ENCODE measurements around the gene LHPP.

The LHPP gene

GRCh38 chr10:124569623-124570470 is 108.2 kb downstream of the LHPP start:
- Mint-ChIP-seq H3K4me1 (peaks cover 17% of the 10 kb centered on the region), H3K36me3 (ENCODE audit: low read depth) (peaks cover 5% of the 10 kb centered on the region), H3K27ac (no peak overlapping the region), H3K4me3 (no peak overlapping the region), H3K27me3 (ENCODE audit: low read depth) (no peaks in the 10 kb centered on the region), H3K9me3 (peaks cover 4% of the 10 kb centered on the region)
- no peak for TF ChIP-seq CTCF (IDR thresholded peaks at IDR 0.05; ENCODE audit: unreplicated experiment in 3 of 3)

GRCh38 chr10:124570646-124571045 is 109.0 kb downstream of the LHPP start:
- peaks cover 4% of the 10 kb centered on the region for H3K9me3 Mint-ChIP-seq
- H3K4me1 Mint-ChIP-seq: peaks cover 10% of the 10 kb centered on the region
- H3K27me3 Mint-ChIP-seq (ENCODE audit: low read depth): no peaks in the 10 kb centered on the region
- TF ChIP-seq CTCF (IDR thresholded peaks at IDR 0.05; ENCODE audit: unreplicated experiment in 3 of 3): no peak
- H3K27ac Mint-ChIP-seq: no peak overlapping the region
- no peak overlapping the region for H3K4me3 Mint-ChIP-seq
- peaks cover 5% of the 10 kb centered on the region for H3K36me3 Mint-ChIP-seq (ENCODE audit: low read depth)

GRCh38 chr10:124572751-124573150 is 111.1 kb downstream of the LHPP start:
- Mint-ChIP-seq H3K27ac (no peak overlapping the region), H3K4me1 (peaks cover 10% of the 10 kb centered on the region), H3K9me3 (peaks cover 4% of the 10 kb centered on the region), H3K27me3 (ENCODE audit: low read depth) (peaks cover 4% of the 10 kb centered on the region), H3K36me3 (ENCODE audit: low read depth) (peaks cover 5% of the 10 kb centered on the region), H3K4me3 (no peak overlapping the region)
- TF ChIP-seq CTCF (IDR thresholded peaks at IDR 0.05; ENCODE audit: unreplicated experiment in 3 of 3): no peak

GRCh38 chr10:124573726-124574455 is 112.3 kb downstream of the LHPP start:
- no peak for TF ChIP-seq CTCF (IDR thresholded peaks at IDR 0.05; ENCODE audit: unreplicated experiment in 3 of 3)
- Mint-ChIP-seq H3K9me3 (peaks cover 4% of the 10 kb centered on the region), H3K36me3 (ENCODE audit: low read depth) (peaks cover 5% of the 10 kb centered on the region), H3K4me3 (no peak overlapping the region), H3K27me3 (ENCODE audit: low read depth) (peaks cover 4% of the 10 kb centered on the region), H3K4me1 (peaks cover 8% of the 10 kb centered on the region), H3K27ac (no peak overlapping the region)

- peaks cover 5% of the 10 kb centered on the region for H3K36me3 Mint-ChIP-seq (ENCODE audit: low read depth)
- H3K27me3 Mint-ChIP-seq (ENCODE audit: low read depth): peaks cover 4% of the 10 kb centered on the region
- no peak overlapping the region for H3K27ac Mint-ChIP-seq
- no peak overlapping the region for H3K4me3 Mint-ChIP-seq
- H3K4me1 Mint-ChIP-seq: peaks cover 2% of the 10 kb centered on the region
- TF ChIP-seq CTCF (IDR thresholded peaks at IDR 0.05; ENCODE audit: unreplicated experiment in 3 of 3): no peak
- peaks cover 6% of the 10 kb centered on the region for H3K9me3 Mint-ChIP-seq
These were observed 112.9 kb downstream of the LHPP start for GRCh38 chr10:124574456-124575070.
